ENCODE results near the gene LDB3.

DNA sequence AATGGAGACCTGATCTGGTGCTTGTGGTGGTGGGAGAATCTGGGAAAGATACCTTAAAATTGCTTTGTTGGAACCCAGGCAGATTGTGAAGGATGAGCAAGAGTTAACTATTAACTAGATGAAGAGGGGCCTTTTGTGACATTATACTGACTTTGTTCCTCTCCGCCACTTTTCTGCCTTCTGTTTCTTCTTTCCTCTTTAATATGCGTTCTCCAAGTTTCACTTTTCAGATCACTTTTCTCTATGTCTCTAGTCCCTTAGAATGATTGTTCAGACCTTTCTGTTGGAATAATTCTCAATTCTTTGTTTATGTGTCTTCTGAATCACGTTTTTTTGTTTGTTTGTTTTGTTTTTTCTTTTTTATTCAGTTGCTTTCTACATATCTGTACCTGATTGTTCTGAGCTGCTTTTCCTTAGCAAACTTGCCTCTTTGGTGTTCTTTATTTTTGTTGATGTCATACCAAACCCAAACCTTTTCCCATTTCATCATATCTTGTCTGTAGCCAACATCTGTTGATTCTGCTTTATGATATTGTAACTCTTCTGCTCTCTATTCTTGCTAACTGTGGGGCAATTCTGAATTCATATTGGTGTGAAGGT lies 90.9 kb downstream of the LDB3 start:
- TF ChIP-seq EZH2phosphoT487 (IDR thresholded peaks at IDR 0.05; ENCODE audit: insufficient read depth, low read depth), result no peak
- TF ChIP-seq EZH2 (IDR thresholded peaks at IDR 0.05; ENCODE audit: insufficient read depth, poor library complexity, severe bottlenecking), result no peak
